Measurements from ENCODE around the gene YBX1.
"Not testable (repeated sequence)": the region's sequence is repeated elsewhere in the genome, so short reads cannot be mapped to it uniquely, and the experiment has no call there.

YBX1 gene

DNA sequence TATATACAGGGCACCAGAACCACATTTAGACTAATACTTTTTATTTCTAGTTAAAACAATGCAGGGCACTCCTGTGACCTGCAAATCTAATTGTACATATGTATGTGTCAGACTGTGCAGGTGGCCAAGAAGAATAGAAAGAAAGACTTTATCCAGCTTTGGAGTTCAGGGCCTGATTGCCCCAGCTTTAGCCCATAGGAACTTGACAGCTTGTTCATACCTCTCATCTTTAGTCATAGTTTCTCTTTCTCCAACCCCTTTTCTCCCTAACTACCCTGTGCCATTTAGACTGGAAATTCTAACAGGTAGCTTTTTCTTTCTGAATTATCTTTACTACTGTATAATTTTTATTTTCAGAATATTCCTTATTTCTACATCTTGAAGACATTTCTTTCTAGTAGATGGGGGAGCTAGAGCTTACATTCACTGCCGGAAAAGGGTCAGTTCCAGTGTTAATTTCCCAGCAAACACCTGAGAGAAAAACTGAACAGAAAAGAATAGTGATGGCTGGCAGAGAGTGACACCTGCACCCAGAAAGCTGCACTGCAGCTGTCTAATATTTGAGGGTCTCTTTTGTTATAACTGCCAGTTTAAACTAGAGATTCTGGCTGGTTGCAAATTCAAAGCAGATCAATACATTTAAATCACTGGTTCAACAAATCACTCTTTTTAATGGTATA is 8.4 kb downstream of the YBX1 start:
- no peak for DNase-seq

- DNase-seq: no peak
Measured at GRCh38 chr1:42691157-42691498, 8.9 kb downstream of the YBX1 start.

DNA sequence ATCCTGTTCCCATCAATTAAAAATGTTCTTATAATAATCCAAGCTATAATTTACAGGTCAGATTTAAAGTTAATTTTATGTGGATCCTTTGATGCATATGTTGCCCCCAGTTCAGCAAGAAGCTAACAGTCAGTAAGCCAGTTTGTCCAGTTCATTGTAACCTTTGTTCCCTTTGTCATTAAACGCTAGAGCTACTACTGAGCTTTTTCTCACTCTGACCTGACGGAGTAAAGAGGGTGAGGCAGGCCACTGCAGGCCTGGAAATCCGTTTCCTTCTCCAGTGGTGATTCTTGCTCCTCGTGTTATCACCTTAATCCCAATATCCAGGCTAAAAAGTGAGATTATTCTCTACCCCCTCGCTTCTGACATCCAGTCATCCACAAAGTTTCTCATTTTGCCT is 10.2 kb downstream of the YBX1 start:
- no peak for DNase-seq

GRCh38 chr1:42692911-42693310 is 10.7 kb downstream of the YBX1 start:
- no peak for DNase-seq

DNA sequence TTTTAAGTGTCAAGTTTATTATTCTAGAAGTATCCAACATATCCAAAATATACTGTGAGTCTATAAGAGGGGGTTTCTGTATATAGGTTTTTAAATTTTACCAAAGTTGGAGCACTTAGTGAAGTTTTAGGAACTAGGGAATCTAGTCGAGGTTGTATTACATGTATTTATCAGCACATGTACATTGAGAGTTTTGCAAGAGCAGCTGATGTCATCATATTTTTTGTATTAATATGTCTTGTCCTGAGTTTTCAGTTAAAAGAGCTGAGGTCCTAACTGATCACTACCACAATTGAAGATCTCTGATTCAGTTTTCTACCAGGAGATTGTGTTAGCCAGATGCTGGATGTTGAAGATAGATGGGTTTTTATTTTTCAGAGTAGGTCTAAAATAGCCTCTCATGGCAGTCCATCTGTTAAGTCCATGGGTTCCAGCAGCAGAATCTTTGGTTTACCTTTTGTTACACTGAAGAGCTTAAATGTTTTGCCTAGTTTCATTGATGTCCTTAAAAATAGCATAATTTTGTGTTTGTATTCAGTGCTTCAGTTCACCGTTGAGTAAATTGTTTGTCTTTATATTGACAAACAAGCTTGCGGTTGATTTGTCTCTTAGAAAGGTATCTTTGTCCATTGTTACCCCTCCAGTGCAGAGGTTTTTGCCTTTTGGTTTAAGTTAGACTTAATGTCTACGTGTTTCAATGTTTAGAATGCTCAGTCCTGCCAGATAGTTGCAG is 16.0 kb downstream of the YBX1 start:
- DNase-seq: no peak

- no peak for DNase-seq
Measured at GRCh38 chr1:42700006-42700405, 17.8 kb downstream of the YBX1 start.

GRCh38 chr1:42703888-42704464 is 21.8 kb downstream of the YBX1 start:
- no peak for DNase-seq

- not testable (repeated sequence) for DNase-seq
Measured at GRCh38 chr1:42712808-42713207, 30.6 kb downstream of the YBX1 start.

DNA sequence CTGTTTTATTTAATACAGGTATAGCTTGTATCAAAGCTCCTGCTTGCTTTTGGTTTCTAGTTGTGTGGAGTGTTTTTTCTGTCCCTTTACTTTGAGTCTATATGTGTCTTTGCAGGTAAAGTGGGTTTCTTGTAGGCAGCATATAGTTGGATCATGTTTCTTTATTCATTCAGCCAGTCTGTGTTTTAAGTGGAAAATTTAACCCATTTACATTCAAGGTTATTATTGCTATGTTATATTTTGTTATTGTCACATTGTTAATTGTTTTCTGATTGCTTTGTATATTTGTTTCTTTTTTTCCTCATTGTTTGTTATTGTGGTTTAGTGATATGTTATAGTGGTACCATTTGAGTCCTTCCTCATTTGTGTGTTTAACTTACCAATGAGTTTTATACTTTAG is 31.1 kb downstream of the YBX1 start:
- no peak for DNase-seq

GRCh38 chr1:42714441-42714840 is 32.2 kb downstream of the YBX1 start:
- DNase-seq: not testable (repeated sequence)

DNA sequence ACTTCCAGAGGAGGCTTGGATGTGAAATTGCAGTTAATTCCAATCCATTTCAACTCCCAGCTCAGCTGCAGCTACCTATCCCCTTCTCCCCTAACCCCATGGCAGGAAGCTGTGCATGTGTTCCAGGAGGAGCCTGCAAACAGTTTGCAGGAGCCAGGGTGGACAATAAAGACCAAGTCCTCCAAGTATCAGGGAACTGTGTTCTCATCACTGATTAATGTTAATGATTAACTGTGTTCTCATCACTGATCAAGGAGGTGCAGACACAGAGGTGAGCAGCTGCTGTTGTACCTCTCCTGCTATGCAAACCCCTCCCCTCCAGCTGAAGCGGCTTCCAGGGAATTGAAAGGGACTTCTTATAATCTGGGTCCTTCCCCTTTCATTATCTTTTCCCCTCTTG is 38.6 kb downstream of the YBX1 start:
- DNase-seq: no peak

DNA sequence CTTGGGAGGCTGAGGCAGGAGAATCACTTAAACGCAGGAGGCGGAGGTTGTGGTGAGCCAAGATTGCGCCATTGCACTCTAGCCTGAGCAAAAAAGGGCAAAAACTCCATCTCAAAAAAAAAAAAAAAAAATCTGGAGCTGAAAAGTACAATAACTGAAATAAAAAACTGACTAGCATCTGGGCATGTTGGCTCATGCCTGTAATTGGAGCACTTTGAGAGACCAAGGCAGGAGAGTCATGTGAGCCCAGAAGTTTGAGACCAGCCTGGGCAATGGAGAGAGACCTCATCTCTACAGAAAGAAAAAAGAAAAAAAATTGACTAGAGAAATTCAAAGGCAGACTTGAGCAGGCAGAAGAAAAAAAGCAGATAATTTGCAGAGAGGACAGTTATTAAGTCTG is 39.7 kb downstream of the YBX1 start:
- no peak for DNase-seq

DNA sequence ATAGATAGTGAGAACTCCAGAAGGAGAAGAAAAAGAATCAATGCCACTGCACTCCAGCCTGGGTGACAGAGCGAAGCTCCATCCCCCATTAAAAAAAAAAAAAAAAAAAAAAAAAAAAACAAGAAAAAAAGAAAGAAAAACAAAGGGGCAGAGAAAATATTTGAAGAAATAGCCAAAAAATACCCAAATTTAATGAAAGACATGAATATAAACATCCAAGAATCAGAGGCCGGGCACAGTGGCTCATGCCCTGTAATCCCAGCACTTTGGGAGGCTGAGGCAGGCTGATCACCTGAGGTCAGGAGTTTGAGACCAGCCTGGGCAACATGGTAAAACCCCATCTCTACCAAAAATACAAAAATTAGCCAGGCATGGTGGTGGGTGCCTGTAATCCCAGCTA is 40.2 kb downstream of the YBX1 start:
- not testable (repeated sequence) for DNase-seq

DNA sequence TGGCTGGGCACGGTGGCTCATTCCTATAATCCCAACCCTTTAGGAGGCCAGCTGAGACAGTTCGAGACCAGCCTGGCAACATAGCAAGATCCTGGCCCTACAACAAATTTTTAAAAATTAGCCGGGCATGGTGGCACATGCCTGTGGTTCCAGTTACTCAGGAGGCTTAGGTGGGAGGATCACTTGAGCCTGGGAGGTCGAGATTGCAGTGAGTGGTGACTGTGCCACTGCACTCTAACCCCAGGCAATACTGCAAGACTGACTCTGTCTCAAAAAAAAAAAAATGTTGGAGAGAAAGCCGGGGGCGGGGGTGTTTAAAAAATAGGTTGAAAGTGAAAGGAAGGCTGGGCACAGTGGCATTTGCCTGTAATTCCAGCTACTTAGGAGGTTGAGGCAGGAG is 41.3 kb downstream of the YBX1 start:
- no peak for DNase-seq

GRCh38 chr1:42725820-42726219 is 43.6 kb downstream of the YBX1 start:
- DNase-seq: not testable (repeated sequence)

GRCh38 chr1:42730002-42730401 is 47.8 kb downstream of the YBX1 start:
- no peak for DNase-seq

DNA sequence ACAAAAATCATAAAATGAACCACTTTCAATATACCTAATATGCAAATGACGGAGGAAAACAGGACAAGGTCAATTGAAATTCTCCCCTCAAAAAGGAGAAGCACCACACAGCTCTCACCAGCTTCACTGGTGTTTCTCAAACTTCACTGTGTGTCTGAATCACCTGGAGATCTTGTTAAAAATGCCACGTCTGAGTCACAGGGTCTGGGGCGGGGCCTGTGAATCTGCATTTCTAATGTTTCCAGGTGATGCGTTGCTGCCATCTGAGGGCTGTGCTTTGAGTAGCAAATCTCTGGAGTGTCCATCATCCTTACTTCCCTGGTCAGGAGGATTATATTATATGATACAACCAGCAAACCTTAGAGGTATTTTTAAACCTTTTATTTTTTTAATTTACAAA is 48.8 kb downstream of the YBX1 start:
- DNase-seq: peak; percentile 39 to 44

- no peak for DNase-seq
Measured at GRCh38 chr1:42731585-42731984, 49.4 kb downstream of the YBX1 start.

DNA sequence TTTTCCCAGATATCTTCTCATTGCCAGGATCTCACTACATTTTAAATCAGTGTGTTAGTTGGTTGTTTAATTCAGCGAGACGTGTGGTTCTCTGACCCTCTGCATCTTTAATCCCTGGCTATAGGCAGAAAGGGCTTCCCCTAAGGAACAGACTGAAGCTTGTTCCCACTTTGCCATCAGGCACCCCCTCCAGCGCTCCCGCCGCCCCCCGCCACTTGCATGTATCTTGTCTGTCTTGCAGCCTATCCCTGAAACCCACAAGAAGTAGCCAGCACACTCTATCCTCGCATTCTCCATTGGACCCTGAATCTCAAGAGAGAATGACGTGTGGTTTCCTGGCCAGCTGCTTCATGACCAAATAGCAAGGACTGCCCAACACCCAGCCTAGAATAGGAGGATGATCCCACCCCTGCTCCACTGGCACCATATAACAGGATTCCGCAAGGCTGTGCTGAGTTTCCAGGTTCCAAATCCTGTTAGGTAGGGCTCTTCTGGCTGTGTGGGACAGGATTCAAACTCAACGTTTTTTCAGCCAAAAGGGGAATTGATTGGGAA is 50.0 kb downstream of the YBX1 start:
- no peak for DNase-seq

DNA sequence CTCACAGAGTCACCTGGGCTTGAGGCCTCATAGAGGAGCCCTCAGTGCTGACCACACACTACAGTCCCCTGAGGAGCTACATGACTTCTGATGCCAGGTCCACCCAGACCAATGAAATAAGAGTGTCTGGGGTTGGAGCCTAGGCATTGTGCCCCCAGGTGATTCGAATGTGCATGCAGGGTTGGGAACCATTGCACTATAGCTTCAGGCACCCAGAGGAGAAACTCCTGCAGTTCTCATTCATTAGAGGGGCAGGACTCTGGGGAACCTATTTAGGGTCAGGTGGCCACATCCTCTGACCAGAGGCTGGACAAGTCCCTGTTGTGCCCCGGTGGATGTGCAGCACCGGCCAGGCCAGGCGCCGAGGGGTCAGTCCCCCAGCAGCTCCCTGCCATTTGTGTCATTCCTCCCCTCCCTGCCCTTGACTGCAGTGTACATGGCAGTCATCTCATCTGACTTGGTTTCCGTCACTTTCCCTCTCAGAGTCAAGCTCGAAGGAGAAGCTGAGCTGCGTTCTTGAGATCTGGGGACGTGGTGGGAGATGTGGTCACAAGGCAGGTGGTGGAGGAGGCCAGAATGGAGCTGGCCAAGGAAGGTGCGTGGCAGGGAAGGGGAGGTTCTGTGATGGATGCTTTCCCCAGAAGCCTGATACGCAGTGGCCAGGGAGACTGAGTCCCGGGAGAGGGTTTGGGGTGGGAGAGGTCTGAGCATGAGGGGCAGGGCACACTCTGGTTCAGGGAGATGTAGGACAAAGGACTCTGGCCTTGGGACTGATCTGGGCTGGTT is 51.4 kb downstream of the YBX1 start:
- DNase-seq: no peak

GRCh38 chr1:42734201-42735035 is 52.2 kb downstream of the YBX1 start:
- DNase-seq: no peak

DNA sequence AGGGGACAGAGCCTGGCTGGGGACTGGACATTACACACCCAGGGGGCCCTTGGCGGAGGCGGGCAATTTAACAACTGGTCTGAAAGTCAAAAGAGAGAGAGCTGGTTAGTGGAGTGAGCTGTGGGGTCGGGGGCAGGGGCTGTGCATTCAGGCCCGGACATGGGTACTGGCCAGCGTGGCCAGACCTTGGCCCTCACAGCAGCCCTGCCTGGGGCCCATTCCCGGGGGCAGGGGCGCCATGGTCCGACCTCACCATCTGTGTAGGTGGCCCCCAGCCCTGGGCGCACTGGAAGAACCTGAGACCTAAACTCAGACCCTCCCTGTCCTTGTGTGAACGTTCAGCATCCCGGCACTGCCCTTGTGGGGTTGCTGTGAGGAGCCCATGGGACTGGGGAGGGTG is 52.8 kb downstream of the YBX1 start:
- no peak for DNase-seq

Measured in stimulated activated CD4-positive, alpha-beta T cell treated with anti-CD3 and anti-CD28 coated beads, Interleukin-4, amount 100 ng/mL, for 4 hours (primary cell).